ENCODE measurements around the gene TRAK2.
"Not testable (repeated sequence)": the region's sequence is repeated elsewhere in the genome, so short reads cannot be mapped to it uniquely, and the experiment has no call there.

Gene TRAK2

DNA sequence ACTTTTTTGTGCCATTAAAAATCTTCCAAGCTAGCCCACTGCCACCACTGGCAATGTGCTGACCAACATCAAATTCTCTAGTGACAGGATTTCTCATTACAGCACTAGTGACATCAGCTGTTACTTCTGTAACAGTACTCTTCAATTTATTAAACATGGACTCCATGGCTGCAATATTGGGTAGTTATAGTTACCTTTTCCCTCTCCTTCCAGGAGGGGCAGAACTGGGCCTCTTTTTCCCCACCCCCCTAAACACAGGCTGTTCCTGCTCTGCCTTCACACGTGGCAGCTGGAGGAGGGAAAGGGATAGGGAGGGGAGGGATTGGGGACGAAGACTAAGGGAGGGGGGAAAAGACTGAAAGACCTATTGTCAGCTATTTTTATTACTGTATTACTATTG lies 38.1 kb downstream of the TRAK2 start:
- no peak for DNase-seq

DNA sequence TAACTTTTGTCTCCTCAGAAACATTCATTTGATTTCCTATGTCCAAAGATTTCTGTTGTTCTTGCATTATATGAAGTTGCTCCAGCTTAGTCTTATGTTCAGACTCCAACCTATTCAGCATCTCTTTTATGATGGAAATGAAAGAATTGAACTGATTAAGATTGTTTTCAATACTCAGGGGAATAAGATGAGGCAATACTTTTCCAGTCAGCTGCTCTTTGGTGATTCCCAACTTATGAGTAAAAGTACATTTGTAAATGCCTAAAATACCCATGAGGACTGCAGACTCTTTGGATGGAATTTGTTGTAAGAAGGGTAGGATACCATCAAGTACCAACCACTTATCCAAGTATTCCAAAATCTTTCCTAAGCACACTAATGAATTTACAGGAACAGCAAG lies 39.8 kb downstream of the TRAK2 start:
- no peak for DNase-seq

DNA sequence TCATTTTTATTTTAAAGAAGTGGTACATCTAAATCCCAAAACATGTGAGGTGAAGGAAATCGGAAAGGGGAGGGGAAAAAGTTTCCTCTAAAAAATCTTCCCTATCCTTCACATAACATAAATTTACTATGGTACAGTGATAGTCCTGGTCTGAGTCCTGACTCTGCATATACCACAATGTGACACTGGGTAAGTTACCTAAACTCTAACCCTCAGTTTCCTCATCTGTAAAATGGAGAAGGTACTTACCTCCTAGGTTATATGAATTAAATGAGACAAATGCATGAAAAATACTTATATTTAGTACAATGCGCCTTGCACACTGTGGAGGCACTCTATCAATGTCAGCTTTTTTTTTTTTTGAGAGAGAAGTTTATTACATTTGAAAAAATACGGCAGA lies 42.3 kb downstream of the TRAK2 start:
- no peak for DNase-seq

DNA sequence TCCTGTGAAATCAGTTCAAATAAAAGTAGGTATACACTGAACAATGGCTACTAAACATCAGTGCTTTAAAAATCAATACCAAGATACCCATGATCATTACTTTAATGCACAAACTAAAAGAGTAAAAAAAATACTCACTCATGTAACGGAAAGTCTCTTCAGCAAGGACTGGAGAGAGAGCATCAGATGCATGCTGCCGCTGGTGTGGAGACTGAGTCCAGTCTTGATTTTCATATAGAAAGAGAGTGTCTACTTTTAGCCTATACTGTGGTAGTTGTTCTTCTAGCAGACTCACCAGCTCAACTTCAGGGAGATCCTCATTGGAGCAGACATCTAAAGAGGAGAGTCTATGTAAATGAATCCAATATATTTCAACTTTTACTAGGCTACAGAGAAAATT lies 44.0 kb downstream of the TRAK2 start:
- no peak for DNase-seq

DNA sequence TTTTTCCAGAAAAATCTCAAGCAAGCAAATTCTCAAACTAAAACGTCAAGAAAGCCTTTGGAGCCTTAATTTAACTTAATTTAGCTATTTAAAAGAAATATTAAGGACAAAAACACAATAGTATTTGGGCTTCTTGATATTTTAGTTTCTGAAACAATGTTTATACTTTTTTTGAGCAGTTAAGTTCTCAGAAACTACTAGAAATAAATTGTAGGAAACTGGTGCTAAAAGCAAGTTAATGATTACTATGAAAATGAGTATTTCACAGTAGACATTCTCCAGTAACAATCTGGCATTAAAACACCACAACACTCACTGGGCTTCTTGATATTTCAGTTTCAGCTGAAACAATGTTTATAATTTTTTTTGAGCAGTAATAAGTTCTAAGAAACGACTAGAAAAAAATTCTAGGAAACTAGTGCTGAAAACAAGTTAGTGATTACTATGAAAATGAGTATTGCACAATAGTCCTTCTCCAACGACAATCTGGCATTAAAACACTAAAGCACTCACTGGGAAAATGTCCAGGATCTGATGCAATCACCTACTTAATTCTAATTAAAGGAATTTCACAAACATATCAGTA lies 45.1 kb downstream of the TRAK2 start:
- no peak for DNase-seq

DNA sequence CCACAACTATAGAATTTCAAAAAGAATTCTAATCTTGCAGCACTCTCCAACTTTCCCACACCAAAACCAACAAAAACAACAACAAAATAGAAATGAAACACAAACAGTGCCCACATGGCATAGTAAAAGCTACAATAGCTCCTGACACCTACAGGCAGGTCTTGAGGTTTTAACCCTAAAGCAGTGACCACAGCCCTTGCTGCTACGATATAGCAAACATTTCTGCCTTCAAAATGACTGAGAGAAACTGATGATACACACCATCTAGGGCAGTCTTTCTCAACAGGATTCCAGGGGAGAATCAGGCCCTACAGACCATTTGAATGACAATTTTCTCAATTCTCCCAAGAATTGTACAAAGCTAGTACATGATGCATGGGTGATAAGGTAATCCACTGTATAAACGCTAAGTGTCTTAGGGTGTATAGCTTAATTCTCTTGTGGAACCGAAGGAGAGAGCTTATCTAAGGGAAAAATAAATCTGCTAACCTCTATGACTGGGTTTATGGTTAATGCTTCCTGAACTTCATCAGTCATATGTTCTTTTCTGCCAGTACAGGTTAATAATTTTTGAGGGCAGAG lies 46.5 kb downstream of the TRAK2 start:
- DNase-seq: no peak

DNA sequence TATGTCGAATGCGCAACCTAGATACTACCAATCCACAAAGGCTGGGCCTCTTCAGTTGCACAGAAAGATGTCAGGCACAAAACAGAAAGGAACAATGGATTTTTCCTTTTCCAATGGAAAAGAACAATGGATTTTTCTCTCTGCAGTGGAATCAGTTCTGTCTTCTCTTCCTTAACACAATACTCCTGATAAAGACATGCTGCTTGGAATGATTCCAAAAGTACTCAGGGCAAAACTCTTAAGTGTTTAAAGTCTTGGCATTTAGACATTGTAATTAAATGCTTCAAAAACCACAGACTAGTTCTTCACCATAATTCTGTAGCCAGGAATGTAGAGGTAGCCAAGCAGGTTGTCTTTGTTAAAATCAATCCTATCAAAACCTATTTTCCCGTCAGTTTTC lies 47.4 kb downstream of the TRAK2 start:
- no peak for DNase-seq

DNA sequence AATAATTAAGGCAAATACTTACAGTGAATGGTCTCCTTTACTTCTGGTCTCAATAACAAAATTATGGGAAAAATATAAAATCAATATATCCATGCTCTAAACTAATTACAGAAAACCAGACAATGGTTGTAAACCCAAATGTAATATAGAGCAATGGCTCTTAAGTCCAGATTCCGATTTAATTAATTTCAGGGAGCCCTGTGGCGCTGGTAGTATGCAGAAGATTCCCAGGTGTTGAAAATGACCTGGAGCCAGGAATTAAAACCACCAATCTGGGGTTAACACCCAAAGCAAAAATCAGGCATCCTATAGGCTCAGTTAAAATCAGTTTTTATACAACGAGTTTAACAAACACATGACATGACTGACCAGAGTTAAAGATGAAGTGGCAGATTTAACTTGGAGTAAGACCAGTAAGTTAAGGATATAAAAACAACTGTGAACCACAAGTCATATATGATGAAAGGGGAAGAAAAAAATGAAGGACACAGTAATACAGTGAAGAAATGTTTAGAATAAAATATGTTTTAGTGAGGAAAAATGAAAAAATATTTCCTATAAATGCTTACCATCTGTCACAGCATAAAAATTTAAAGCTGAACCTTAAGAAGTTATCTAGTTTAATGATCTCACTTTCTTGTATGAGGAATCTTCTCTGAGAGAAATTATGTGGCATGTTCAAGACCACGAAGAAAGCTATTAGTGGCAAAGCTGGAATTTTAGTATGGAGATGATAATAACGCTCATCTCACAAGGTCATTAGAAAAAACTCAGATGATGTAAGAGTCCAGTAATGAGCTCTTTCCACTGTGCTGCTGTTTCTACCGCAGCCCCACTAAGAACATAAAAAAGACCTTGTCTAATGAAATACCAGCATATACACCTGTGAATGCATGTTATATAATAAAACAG lies 48.4 kb downstream of the TRAK2 start:
- DNase-seq: no peak

DNA sequence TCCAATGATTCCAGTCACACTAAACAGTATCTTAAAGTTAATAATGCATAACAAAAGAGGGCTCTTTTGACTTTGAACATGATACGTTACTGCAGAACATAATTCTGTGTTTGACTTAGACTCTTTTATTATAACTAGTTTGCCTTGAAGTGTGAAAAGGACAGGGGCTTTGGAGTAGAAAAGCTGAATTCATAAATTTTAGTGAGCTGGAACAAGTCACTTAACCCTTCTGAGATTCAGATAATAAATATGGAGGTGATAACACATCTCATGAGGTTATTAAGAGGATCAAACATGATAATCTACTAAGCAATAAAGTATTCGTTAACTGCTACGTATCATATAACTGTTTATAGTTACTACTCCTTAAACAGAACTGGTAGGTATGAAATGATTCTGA lies 49.4 kb downstream of the TRAK2 start:
- DNase-seq: no peak

DNA sequence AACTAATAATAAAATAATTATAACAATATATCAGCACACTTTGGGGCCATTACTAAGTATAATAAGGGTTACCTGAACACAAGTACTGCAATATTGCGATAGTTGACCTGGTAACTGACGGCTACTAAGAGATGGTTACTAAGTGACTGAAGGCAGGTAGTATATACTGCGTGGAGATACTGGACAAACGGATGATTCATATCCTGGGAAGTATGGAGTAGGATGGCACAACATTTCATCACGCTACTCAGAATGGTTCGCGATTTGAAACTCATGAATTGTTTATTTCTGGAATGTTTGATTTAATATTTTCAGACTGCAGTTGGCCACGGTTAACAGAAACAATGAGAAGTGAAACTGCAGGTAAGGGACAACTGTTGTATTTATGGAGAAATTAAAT lies 54.7 kb downstream of the TRAK2 start:
- DNase-seq: no peak

DNA sequence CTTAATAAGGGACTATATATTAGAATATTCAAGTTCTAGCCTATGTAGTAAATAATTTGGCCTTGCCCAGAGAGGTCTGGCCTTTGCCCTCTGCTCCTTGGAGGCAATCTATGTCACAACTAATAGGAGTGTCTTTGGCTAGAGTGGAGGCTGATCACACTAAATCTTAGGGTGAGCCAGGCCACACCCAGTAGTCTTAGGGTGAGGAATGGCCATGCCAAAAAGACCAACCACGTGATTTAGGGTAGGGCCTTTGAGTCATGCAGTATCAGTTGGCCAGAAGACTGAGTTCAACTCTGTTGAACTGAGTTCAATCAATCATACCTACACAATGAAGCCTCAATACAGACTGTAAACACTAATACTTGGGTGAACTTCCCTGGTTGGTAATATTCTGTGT lies 68.1 kb downstream of the TRAK2 start:
- DNase-seq: no peak

DNA sequence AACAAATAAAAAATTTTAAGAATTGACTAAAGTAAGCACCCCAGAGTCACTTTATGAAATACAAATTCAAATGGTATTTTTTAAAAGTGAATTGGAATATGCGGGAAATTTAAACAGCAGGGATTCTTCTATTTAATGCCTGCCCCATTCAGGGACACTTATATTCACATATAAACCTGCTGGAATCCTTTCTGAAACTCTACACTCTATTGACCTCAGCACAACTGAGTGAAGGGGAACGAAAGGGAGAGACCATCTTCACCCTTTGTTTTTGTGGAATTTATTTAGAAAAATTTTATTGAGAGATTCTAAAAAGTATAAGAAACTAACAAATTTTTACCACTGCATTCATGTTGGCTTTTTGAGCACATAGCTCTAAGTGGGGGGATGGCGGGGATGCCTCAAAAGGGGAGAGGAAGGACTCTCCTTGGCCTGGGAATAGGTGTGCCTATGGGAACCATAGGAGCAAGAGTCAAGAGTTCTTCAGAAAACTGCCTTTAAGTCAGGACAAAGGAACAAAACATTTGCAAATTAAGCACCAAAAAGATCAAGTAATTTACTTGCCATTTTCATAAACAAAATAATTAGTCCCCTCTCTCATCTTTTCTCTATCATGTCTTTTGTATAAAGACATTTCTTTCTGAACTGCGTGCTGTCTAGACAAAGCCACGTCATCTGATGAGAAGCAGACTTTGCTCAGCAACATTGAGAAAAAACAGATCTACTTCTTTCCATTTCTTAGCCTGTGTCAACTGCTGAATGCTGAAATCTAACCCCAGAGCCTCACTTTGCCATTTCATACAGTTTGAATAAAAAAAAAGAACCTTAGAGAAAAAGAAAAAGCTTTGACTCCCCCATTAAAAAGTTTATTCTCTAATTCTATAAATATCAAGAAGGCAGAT lies 72.5 kb downstream of the TRAK2 start:
- no peak for DNase-seq

DNA sequence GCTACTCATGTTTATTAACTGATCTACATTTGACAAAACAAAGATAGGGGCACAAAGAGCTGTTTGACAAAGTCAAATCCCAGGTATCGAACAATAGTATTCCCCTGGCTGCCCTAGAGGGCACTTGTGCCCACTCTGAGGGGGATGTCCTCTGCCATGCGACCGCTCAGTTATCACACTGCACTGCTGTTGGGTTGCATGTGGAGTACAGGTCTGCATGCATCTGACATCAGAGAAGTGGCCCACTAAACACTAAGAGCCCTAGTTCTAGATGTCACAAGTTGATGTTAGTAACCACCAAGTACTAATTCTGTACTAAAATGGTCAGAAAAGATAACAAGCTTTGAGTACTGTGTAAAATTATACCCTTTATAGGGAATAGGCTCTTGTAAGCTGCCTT lies 74.0 kb downstream of the TRAK2 start:
- no peak for DNase-seq

DNA sequence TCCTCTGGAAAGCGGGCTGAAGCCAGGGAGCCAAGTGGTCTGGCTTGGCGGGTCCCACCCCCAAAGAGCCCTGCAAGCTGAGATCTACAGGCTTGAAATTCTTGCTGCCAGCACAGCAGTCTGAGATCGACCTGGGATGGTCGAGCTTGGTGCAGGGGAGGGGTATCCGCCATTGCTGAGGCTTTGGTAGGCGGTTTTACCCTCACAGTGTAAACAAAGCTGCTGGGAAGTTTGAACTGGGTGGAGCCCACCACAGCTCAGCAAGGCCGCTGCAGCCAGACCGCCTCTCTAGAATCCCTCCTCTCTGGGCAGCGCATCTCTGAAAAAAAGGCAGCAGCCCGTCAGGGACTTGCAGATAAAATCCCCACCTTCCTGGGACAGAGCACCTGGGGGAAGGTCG lies 81.5 kb downstream of the TRAK2 start:
- DNase-seq: no peak

DNA sequence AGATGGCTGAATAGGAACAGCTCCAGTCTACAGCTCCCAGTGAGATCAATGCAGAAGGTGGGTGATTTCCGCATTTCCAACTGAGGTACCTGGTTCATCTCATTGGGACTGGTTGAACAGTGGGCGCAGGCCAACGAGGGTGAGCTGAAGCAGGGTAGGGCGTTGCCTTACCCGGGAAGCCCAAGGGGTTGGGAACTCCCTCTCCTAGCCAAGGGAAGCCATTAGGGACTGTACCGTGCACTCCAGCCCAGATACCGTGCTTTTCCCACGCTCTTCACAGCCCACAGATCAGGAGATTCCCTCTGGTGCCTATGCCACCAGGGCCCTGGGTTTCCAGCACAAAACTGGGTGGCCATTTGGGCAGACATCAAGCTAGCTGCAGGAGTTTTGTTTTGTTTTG lies 81.9 kb downstream of the TRAK2 start:
- not testable (repeated sequence) for DNase-seq

DNA sequence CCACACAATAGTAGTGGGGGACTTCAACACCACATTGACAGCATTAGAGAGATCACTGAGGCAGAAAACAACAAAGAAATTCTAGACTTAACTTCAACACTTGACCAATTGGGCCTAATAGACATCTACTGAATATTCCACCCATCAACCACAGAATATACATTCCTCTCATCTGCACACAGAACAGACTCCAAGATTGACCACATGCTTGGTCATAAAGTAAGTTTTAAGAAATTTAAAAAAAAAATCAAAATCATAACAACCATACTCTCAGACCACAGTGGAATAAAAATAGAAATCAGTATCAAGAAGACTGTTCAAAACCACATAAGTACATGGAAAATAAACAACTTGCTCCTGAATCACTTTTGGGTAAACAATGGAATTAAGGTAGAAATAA lies 85.1 kb downstream of the TRAK2 start:
- no peak for DNase-seq

DNA sequence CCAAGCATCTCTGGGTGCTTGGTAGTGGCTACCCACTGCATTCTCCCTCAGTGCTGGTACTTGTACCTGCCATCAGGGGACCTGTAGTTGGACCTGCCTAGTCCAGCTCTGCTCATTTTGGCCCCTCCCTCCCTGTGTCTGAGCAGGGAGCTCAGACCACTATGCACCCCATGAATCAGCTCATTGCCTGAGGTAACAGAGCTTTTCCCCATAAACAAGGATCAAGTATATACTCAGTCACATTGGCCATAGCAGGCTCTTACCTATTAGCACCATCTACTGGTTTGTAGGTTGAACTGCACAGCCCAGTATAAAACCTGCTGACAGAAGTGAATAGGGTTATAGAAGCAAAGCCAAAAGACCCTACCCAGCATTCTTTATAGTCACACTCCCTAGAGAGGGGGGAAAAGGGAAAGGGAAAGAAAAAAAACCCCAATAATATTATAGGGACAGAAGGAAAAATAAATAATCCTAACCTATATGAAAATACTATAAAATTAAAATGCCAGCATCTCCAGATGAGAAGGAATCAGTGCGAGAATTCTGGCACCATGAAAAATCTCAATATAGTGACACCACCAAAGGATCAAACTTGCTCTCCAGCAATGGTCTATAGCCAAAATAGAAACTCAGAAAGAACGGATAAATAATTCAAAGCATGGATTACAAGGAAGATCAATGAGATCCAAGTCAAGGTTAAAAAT lies 87.2 kb downstream of the TRAK2 start:
- peak; percentile 11 for DNase-seq

DNA sequence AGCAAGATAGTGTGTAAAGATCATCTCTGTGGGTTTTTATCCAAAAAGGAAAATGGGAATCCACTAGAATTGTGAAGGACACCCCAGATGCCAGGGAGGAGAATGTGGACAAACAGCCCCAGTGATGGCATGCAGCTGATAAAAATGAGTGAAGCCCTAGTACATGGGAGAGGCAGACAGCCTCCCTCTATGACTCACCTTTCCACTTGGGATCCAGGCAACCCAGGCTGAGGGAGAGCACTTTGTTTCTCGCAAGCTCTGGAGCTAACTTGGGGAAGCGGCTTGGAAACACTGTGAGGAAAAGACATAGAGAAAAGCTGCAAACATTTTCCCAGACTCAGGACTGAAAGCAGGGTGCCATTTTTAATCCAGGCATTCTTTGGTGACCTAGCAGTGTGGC lies 88.9 kb downstream of the TRAK2 start:
- DNase-seq: no peak

DNA sequence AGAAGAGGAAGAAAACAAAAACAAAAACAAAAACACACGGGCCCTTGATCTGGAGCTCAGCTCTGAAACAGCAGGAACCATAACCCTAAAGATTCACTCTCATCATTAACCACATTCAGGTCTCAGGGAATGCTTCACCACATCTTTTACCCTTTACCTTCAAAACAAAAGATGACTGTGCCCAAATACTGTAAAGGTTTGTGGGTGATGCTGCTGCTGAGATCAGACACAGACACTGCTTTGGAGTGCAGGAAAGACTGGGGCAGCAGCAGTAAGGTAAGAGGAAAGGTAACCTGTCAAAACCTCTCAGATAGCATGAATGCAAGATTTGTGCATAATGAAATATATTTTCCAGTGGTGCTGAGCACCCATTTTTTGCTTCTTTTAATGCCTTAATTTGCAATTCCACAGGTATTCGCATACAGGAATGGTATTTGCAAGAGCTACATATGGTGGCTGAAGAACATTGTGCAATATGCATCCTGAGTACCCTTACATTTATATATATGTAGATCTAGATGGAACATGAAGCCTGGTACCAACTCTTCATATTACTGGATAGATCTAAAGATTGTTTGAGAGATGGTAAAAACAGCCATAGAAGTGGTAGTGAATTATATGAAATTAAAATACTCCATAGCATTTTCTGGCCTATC lies 90.1 kb downstream of the TRAK2 start:
- no peak for DNase-seq

DNA sequence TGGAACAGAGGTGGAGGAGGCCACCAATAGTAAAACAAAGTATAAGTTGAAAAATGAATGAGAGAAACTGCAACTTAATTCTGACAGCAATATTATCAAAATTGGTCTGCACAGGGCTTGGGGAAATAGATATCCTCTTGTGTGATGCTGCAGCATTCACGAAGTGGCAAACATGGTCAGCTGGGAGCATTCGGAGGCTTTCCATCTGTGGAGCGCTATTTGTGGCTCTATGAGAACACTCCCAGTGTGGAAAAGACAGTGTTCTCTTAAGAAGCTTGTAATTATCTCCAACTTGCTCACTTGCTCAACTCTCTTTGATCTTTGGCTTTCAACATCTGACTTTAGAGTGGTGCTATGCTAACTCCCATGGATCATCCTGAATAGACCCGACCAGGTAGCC lies 91.0 kb downstream of the TRAK2 start:
- DNase-seq: no peak

DNA sequence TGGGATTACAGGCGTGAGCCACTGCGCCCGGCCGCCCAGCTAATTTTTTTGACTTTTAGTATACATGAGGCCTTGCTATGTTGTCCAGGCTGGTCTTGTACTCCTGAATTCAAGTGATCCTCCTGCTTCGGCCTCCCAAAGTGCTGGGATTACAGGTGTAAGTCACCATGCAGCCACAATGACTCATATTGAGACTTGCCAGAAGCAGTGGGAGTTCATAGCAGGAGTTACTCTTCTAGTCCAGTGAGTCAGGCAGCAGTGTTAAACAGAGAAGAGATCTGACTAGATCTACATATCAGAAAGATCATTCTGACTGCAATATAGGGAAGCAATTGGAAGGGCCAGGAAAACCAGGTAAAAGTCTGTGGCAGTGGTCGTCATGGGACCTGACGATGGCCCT lies 92.6 kb downstream of the TRAK2 start:
- DNase-seq: no peak

DNA sequence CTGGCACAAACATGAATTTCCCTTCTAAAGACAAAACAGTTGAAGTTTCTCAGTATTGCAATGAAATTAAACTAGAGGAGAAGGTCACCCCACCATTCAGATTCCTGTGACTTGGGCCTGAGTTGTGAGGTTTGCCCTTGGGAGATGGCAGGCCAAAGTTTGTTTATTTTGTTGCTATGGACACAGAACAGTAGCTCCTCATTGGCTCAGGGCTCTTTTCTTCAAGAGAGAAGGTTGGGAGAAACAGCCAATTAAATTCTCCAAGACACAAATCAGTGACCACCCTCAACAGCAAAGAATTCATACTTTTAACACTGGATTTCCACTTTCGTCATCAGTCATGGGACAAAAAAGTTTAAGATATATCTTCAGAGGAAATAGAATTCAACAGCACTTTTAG lies 94.0 kb downstream of the TRAK2 start, which contains the start of gene FLACC1:
Gene FLACC1, minus strand, starts transcription at position 125 of the 400 bp plus-strand sequence. CDS start 5,941 bp downstream, outside the sequence.
- DNase-seq: no peak
